Activated CD4-positive, CD25-positive, alpha-beta regulatory T cell treated with anti-CD3 and anti-CD28 coated beads, Interleukin-2, amount 50 U/mL, for 16 hours (primary cell): ENCODE data around the gene DARS1.
"Not testable (repeated sequence)": the region's sequence is repeated elsewhere in the genome, so short reads cannot be mapped to it uniquely, and the experiment has no call there.

Source experiments
- DNase-seq: peaks from one replicate; pipeline ENCODE4 v3.0.0-alpha.2; 2020; ENCODE audit warnings: low read depth, low spot score

The DARS1 gene

DNA sequence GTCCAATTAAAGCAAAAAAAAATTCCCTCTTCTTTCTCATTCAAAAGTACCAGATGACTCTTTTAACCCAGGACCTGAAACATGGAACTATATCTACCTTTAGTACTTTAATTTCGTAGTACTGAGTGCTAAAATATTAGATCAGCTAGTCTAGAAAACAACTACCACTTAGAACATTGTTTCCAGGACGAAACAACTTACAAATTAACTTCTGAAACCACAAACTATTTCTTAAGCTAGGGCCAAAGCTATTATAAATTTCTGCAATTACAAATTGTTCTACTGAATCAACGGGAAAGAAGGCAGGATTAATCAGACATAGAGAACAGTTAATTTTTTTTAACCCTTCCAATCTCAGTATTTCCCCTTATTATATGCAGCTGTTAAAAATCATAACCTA lies 39.9 kb downstream of the DARS1 start:
- no peak for DNase-seq

DNA sequence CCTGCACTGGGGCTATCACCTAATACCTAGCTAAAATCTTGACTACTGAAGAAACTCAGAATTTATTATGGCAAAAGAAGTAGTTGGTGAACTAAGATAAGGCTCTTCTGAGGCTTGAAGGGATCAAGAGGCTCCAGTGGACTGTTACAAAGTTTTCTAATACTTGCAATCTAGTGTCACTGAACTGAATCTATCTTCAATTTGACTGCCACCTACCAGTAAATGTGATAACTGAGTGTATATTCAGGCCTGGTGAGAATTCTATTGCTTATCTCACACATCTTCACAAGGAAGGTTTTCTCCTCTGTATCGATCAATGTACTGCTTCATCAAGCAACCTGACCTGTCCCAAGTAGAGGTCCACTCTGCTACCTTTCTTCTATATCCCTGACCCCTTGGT lies 40.8 kb downstream of the DARS1 start:
- DNase-seq: no peak

DNA sequence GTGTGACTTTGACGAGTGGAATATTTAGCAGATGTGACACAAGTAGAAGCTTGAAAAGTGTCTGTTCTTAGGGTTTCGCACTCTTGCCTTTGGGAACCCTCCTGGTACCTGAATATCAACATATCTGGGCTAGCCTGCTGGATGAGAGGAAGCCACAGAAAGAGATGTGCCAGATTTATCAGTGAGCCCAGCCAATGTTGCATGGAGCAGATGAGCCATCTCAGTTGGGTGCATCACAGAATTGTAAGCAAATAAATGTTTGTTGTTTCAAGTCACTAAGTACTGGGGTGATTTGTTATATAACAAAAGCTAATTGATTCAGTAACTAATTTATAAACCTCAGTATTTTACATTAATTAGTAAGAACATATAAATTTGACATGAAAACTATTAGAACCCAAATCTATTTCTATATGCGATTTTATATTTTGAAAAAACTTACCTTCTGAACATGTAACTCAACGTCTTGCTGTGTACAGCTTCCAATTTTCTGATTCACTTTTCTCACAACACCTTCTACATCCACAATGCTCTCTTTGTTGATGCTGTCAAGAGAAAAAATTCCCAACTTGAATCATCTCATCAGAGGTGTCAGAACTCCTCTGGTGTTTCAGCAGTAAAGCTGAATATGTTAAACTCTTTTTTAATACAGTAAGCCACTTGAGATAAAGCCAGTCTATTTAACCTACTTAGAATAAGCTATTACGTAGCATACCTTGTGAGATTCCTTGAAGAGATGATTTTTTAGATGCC lies 42.3 kb downstream of the DARS1 start:
- DNase-seq: no peak

DNA sequence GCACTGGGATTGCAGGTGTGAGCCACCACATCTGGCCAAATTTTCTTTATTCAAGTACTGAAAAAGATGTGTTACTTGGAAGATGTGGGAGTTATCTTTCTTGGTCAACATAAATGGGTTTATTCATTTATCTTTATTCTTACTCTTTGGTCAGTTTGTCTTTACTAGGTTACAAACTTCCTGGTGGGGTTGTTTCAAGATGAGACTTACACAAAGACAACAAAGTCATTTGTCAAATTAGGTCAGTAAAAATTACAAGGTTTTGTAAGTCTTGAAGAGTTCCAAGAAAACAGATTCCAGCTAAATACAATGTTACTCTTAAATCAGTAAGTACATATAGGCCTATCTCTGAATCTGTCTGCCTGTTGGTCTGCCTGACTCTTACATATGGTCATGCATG lies 48.9 kb downstream of the DARS1 start:
- no peak for DNase-seq

DNA sequence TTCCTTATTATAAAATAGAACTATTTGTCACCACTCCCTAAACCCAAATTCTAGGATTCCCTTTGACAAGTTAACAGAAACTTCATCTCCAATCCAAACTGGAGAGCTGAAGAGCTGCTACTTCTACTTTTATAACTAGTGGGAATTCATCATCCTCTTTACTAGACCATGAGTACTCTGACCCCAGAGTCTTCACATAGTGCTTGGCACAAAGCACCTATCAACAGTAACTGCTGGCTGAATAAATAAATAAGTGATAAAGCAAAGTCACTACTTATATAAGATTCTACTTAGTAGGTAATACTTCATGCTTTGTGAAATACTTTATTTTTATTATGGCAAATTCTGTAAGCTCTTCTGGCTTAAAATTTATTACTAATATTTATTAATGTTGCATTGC lies 49.5 kb downstream of the DARS1 start:
- no peak for DNase-seq

DNA sequence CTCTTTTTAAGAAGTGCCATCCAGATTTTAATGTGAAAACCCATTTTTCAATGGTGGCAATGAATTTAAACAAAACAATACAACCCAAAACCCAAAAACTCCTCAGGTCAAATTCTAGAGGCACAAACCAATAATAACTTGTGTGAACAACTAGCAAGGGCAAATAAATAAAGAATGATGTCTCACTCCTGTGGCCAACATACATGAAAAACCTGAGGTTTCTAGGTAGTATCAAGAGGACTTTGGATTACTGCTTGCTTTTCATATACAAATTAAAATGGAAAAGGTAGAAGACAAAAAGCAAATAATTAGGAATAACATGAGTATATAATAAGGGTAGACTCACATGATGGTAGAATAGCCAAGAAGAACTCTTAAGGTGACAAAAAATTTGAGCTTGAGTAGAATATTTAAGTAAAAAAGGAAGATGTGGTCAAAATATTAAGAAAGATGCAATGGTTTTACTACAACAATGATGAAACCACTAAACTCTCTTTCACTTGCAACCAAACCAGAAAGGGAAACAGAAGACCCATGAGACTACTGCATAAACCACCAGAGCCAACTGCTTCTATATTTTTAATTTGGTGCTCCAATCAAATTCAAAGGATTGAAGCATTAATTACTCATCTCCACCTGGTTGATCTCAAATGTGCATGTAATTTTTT lies 53.5 kb downstream of the DARS1 start:
- no peak for DNase-seq

DNA sequence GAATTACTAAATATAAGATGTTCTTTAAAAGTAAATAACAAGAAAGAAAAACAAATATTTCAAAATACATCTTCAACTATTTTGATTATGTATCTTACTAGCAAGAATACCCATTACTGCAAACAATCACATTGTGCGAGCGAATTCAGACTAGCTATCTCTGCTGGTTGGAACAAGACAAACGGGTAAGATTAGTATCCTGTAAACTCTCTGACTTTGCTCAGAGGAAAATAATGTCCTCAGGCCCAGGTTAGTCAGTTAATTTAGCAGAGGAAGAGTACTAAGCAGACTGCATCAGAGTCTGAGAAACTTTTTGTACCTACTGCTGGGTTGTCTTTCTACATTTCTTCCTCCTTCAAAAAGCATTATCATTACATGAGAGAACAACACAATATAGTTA lies 58.8 kb downstream of the DARS1 start:
- no peak for DNase-seq

DNA sequence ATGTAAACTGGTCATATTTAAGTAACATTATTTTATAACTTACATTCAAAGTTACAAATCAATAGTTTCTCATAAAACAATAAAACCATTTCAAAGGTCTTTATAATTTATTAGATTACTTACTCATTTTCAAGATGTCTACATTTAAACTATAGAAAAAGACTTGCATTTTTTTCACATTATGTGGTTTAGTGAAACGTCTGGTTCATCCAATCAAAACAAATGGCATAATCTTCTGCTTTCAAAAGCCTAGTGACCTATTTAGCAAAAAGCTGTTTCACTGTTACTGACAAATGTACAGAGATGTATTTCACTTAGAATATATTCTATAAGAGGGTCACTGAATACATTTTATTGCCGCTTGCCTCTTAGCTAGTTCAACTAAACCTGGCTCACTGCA lies 59.9 kb downstream of the DARS1 start:
- DNase-seq: no peak

DNA sequence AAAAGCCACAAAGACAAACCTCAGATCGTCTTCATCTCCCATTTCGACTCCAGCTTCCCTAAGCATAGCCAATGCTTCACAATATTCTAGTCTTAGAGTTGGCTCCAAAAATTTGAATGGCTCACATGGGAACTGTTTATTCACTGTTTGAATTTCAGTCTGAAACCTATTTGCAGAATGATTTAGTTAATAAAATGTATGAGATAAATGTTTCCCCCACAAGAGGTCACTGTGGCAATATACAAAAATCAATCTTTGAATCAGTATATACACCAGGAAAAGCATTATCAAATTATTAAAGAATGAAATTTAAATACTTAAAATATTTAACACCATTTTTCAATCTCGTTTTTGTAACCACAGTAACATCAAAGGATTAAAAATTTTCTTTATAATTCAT lies 69.2 kb downstream of the DARS1 start:
- DNase-seq: no peak

DNA sequence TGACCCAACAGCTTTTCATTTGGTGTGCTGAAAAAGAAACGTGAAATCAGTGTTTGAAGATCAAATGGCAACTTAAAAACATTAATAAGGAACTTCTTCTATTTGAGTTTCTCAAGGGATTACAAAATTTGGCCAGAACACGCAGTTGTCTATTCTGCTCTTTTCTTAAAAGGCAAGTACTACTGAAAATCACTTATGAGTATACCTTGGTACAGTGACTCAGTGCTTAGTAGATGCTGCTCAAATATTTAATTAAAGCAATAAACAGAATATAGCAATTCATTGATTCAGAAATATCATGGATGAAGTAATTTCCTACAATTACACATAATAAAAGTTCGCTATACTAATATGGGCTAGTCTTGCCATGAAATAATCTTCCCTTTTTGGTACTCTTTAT lies 70.9 kb downstream of the DARS1 start:
- DNase-seq: no peak

DNA sequence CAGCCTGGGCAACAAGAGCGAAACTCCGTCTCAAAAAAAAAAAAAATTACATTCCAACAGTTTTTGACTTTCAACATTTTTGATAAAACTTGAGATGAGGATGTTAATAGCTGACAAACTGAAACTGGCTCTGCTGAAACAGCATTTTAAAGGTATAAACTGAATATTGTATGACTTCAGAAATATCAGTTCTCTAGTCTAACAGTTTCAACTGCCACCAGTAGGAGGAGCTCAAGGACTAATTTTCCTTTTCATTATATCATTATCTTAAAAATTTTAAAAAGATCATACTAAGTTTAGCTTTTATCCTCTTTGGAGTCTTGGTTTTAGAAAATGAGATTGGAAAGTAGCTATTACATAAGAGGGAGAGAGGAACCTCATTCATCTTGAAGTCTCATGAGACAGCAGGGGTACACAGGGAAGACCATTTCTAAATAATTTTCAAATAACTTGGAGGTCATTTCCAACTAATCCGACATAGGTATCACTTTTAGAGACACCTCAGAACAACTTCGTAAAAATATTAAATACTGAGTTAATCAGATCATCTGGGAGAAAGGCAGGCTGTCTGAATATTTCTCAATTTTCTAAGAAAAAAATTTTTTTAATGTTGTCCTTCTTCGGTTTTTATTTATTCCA lies 71.6 kb downstream of the DARS1 start:
- no peak for DNase-seq

DNA sequence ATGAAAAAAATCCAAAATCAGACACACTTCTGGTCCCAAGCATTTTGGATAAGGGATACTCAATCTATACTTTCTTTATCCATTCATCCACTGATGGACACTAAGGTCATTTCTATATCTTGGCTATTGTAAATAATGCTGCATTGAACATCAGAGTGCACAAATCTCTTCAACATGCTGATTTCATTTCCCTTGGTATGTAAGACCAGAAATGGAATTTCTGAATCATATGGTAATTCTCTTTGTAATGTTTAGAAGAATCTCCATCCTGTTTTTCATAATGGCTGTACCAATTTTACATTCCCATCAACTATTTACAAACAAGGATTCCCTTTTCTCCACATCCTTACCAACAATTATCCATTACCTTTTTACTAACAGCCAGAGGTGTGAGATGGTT lies 75.5 kb downstream of the DARS1 start:
- DNase-seq: no peak

DNA sequence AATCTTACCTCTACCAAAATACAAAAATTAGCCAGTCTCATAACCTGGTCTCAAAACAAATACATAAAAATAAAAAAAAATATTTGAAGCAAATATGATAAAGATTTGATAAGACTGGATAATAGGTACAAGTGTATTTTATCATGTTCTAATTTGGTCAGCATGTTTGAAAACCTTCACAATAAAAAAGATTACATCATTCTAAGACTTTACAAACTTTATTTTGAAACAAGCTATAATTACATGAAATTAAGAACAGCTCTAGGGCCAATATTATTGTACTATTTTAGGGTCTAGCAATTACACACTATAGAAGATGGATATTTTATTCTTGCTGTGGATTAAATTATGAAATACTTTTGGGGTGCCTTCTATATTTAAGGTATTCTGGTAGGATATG lies 79.7 kb downstream of the DARS1 start:
- no peak for DNase-seq

DNA sequence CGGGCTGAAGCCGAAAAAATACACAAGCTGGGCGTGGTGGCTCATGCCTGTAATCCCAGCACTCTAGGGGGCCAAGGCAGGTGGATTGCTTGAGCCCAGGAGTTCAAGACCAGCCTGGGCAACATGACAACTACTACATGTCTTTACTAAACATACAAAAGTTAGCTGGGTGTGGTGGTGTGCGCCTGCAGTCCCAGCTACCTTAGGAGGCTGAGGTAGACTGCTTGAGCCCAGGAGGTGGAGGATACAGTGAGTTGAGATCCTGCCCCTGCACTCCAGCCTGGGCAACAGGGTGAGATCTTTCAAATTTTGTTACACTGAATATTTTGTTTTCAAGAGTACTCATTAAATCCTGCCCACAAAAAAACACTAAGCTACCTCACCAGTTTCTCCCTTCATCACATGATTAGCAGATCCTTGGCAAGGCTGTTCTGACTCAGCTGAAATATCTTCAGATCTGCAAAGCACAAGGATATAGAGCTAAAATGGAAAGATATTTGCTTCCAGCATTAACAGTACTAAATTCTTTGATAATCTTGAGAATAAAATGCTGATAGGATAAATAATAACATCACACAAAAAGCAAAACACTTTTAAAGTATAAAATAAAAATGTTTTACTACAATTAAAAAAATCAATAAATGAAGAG lies 81.0 kb downstream of the DARS1 start:
- DNase-seq: no peak

DNA sequence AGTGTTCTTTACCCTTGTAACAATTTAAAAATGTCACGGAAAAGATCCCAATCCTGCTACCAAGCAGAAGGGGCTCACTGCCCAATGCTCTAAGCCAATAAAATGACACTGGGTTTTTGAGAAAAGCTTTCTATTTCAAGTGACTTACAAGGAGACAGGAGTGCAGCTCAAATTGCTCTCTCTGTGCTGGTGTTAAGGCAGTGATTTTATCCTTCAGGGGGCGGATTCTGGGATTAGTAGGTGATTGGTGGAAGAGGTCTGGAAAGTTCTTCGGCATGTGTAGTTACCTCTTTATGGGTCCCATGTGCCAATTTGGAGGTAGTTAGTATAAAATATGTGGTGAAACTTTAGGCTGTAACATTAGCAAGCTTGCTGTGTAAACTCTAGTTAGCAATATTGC lies 81.8 kb downstream of the DARS1 start:
- DNase-seq: no peak

DNA sequence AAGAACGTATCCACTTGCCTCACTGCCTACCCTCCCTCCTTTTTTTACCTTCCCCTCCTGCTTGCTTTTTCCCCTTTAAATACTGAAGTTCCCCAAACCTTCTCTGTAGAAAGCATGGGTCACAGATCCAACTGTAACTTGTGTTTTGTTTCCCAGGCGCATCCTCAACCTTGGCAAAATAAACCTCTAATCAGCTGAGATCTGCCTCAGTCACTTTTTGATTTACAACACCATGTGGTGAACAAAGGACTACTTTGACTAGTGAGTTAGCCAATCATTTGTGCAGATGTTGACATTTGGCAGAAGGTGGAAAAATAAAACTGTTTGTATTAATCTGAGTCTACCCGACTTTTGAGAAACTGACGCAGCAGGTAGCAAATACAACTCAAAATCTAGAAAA lies 85.9 kb downstream of the DARS1 start:
- no peak for DNase-seq

DNA sequence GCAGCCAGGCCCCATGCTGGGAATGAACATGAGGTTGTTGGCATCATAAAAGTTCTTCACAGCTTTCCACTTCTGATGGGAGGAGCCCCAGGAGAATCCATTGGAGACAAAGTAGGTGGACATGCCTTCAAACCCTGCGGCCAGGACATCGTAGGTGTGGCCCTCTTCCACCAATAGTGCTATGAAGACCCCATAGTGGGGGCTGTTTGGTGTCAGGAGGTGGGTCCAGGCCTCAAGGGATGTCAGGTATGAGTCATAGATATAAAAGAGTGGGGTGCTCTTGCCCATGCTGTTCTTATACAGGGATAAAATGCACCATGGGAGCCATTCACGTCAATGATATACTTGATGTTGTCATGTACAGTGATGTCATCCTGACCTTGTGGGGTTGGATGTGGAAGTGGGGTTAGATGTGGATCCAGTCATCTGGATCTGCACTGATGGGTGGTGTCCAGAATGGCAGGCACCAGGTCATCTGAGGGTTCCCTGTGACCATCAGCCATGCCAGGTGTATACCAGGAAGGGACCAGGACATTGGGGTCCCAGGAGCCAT lies 87.1 kb downstream of the DARS1 start:
- no peak for DNase-seq

DNA sequence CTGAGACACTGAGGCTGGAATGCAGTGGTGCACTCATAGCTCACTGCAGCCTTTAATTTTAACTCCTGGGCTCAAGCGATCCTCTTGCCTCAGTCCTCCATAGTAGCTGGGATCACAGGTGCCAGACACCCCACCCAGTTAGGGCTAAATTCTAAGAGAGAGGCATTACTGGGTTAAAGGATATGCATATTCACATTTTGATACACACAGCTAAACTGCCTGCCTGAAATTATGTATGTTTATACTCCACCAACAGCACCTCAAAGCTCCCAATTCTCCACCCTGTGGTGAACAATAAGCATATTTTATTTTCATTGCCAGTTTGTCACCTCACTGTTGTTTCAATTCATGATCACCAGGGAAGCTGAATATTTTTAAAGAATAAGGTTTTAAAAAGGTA lies 90.5 kb downstream of the DARS1 start:
- no peak for DNase-seq

DNA sequence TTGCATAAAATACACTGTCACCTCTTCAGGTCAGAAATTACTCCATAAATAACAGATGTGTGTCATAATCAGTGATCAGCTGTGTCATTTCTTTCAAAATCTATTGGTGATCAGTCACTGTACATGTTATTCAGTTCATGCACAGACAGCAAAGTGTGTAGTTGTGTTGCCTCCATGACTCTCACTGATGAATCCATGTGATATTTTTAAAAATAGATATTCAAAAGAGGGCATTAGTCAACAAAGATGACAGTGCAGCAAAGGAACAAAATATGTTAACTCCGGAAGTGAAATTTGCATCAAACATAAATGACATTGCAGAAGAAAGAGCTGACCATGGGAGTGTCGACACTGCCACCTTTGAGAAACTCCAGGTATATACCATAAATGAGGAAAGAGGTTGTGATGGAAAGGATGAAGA lies 92.0 kb downstream of the DARS1 start:
- no peak for DNase-seq

DNA sequence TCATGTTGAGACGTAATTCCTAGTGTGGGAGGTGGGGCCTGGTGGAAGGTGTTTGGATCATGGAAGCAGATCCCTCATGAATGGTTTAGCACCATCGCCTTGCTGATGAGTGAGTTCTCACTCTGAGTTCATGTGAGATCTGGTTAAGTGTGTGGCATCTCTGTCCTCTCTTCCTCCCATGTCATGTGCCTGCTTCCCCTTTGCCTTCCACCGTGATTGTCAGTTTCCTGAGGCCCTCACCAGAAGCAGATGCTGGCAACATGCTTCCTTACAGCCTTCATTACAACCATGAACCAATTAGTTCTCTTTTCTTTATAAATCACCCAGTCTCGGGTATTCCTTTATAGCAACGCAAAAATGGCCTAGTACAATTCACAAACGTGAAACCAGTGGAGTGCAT lies 94.6 kb downstream of the DARS1 start:
- no peak for DNase-seq

DNA sequence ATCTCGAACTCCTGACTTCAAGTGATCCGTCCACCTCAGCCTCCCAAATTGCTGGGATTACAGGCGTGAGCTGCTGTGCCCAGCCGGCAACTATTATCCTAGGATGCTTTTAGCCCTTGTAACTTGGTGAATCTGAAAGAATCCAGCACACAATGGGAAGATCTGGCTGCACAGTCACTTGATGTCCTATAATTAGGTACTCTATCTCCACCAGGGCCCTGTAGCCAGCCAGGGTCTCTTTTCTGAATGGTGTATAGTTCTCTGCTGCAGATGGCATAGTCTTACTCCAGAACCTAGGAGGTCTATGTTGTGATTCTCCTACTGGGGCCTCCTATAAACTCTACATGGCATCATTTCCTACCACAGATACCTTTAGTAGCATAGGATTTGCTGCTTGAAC lies 95.3 kb downstream of the DARS1 start:
- DNase-seq: no peak

DNA sequence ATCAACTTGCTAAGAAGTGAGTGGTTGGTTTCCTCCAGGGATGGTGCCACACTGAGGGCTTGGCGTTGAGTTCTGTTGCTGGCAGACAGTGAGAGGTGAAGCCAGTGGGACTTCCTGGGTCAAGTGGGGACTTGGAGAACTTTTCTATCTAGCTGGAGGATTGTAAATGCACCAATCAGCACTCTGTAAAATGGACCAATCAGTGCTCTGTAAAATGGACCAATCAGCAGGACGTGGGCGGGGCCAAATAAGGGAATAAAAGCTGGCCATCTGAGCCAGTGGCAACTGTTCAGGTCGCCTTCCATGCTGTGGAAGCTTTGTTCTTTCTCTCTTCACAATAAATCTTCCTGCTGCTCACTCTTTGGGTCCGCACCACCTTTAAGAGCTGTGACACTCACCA lies 96.8 kb downstream of the DARS1 start:
- DNase-seq: not testable (repeated sequence)
